MCF 10A (cell line): ENCODE results near the gene SYT1. TPM values are rescaled to one million over a fixed set of nuclear protein-coding genes. Genes with fewer than 3 reads are reported as not detected.

Experiments used
- BruUV-seq: library from RNA; stranded (reverse); fragments of 400-500 nt; replicated peaks from 2 replicates; lab custom pipeline; 2021; lab: Mats Ljungman, UMichigan
- CTCF ChIA-PET: fragments of 300-600 bp; sonication (Branson Sonifier 250); formaldehyde crosslinking; extraction: SDS; loops from one replicate; lab custom pipeline; 2021; ENCODE audit warnings: antibody characterized with exemption, inconsistent platforms; lab: Yijun Ruan, JAX
- POLR2A ChIA-PET: fragments of 300-600, 350-650 bp; sonication (Branson Sonifier 250); formaldehyde crosslinking; extraction: SDS; loops from one replicate; lab custom pipeline; 2020; ENCODE audit warnings: antibody characterized with exemption, inconsistent platforms; lab: Yijun Ruan, JAX
- DNase-seq: peaks from one replicate; pipeline ENCODE4 v3.0.0-alpha.2; 2018; ENCODE audit not compliant: unreplicated experiment
- H3K27ac Mint-ChIP-seq: one replicate; pipeline ENCODE4 v1.8.0; 2022; ENCODE audit warnings: mild to moderate bottlenecking, low read depth, mixed read lengths; ENCODE audit not compliant: unreplicated experiment
- H3K27me3 Mint-ChIP-seq: one replicate; pipeline ENCODE4 v1.8.0; 2022; ENCODE audit warnings: mixed read lengths; ENCODE audit not compliant: insufficient read depth, unreplicated experiment
- H3K36me3 Mint-ChIP-seq: one replicate; pipeline ENCODE4 v1.8.0; 2022; ENCODE audit warnings: mild to moderate bottlenecking, moderate library complexity, mixed read lengths; ENCODE audit not compliant: insufficient read depth, unreplicated experiment
- H3K4me1 Mint-ChIP-seq: one replicate; pipeline ENCODE4 v1.8.0; 2022; ENCODE audit warnings: mixed read lengths; ENCODE audit not compliant: insufficient read depth, unreplicated experiment
- H3K4me3 Mint-ChIP-seq: one replicate; pipeline ENCODE4 v1.8.0; 2022; ENCODE audit warnings: mild to moderate bottlenecking, moderate library complexity, mixed read lengths; ENCODE audit not compliant: unreplicated experiment
- H3K9me3 Mint-ChIP-seq: one replicate; pipeline ENCODE4 v1.8.0; 2022; ENCODE audit warnings: mixed read lengths; ENCODE audit not compliant: unreplicated experiment
- intact Hi-C: fragments of 100-400 bp; cut with micrococcal nuclease; formaldehyde crosslinking; loops from 2 replicates; pipeline ENCODE4 v1.14.1; 2022
- total RNA-seq: library from RNA; stranded (reverse); gene quantifications from 2 replicates; pipeline ENCODE4 v1.2.3, GENCODE V29; 2022
- TF ChIP-seq, protein P1 (sequence below): fragments of 200-600 bp; IDR thresholded peaks from one replicate; pipeline ENCODE4 v1.8.0; 2022; ENCODE audit warnings: antibody characterized with exemption, mild to moderate bottlenecking; ENCODE audit not compliant: unreplicated experiment

SYT1 gene
- total RNA-seq, 1 experiment from 2014 or later: 7.4 TPM

DNA sequence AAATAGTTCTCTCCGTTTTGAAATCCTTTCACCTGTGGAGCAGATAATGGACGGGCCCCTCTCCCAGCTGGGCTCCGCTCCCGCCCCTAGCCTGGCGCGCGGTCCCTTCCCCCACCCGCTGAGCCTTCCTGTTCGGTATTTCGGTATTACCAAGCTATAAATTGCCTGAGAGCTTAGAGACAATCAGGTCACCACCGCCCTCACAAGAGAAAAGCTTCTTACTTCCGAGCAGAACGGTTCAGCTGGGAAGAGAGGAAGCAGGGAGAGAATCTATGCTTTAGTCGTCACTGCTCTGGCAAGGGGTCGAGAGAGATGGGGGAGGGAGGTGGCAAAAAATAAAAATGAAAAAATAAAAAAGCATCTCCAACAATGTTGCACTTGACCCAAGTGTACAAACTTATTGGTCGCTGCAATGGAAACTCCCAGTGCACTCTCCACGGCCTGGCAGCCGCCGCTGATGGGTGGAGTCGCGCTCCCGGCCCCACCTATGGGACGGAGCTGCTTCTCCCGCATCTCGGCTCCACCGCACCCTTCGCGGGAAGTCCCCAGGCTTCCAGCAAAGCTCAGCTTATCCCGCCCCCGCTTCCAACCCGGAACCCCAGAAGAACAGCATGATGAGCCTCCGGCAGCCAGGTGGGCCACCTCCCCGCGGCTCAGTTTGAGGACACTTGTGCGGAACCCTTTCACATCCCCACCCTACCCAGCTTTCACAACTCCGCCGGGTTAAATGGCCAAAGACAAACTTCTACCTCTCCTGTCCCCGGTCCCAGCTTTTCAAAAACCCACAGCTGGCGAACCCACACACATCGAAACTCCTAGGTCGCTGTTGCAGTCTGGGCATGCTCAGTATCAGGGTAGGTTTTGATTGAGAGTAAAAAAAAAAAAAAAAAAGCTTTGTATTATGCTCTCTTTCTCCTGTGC lies 832 bp upstream of the SYT1 start:
- H3K4me3 Mint-ChIP-seq: peak overlapping the region; percentile 96
- DNase-seq: peak; percentile 72
- peaks cover 5% of the 10 kb centered on the region for H3K36me3 Mint-ChIP-seq
- peaks cover 8% of the 10 kb centered on the region for H3K4me1 Mint-ChIP-seq
- TF ChIP-seq, protein P1, sequence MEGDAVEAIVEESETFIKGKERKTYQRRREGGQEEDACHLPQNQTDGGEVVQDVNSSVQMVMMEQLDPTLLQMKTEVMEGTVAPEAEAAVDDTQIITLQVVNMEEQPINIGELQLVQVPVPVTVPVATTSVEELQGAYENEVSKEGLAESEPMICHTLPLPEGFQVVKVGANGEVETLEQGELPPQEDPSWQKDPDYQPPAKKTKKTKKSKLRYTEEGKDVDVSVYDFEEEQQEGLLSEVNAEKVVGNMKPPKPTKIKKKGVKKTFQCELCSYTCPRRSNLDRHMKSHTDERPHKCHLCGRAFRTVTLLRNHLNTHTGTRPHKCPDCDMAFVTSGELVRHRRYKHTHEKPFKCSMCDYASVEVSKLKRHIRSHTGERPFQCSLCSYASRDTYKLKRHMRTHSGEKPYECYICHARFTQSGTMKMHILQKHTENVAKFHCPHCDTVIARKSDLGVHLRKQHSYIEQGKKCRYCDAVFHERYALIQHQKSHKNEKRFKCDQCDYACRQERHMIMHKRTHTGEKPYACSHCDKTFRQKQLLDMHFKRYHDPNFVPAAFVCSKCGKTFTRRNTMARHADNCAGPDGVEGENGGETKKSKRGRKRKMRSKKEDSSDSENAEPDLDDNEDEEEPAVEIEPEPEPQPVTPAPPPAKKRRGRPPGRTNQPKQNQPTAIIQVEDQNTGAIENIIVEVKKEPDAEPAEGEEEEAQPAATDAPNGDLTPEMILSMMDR: no peak
- H3K27me3 Mint-ChIP-seq: no peaks in the 10 kb centered on the region
- H3K27ac Mint-ChIP-seq: peak overlapping the region; percentile 85
- BruUV-seq: TSS peak; percentile 29
- H3K9me3 Mint-ChIP-seq: no peaks in the 10 kb centered on the region
- POLR2A ChIA-PET: interaction anchor here (0.5 to 1.8 kb wide), 5 partner anchors 11 to 828 kb away, joined by 3 to 7 read pairs (median 3); no protein-coding TSS in a partner anchor
- CTCF ChIA-PET: interaction anchor here (0.6 to 2.0 kb wide), 14 partner anchors 10 to 926 kb away, joined by 3 to 6 read pairs (median 3); no protein-coding TSS in a partner anchor
- intact Hi-C loops: loop anchor here (1.0 to 2.0 kb wide), 4 partner anchors 65 to 393 kb away; no protein-coding TSS in a partner anchor

DNA sequence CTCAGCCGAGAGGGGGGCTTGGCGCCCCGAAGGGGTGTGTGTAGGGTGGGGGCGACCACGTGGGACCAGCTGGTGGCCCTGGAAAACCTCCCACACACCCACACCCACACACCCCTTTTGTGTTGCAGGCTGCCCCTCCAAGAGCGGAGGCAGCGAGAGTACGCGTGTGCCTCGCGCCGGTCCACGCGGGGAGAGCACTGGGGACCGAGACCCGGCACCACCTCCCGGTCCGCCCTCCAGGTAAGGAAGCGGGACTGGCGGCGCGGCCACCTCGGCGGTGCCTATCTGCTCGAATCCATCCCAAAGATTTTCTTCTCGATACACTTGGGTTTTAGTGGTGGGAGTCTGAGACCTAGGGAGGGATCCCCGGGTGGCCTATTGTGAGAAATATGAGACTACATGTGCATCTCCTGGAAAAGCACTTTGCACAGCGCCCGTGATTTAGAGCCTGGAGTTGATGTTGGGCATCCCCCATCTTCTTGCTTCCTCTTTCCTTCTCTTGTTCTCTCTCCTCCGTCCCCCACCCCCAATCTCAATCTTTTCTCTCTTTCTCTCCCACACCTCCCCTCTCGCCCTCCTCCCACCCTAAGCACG lies 393 bp downstream of the SYT1 start:
- ChIA-PET CTCF (interaction anchor here (0.6 to 2.0 kb wide), 7 partner anchors 9 to 856 kb away, joined by 3 to 6 read pairs (median 5); no protein-coding TSS in a partner anchor), POLR2A (no interaction called here)

DNA sequence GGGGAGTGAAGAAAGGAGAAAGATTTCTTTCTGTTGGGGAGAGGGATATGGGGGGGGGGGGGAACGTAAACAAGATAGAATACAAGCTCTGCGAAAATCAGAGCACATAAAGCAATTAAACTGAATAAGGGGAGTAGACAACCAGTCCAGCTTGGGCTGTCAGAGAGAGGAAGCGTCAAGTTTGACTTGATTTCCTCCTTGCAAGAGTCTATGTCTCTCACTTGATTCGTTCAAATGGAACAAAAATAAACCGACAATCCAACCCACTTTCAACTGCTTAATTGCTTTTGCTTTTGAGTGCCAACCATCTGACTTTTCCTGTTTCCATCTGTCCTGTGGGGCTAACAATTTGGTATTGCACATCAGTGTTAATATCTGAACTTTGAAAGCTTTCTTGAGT lies 942 bp downstream of the SYT1 start:
- no TSS peak for BruUV-seq
- POLR2A ChIA-PET: no interaction called here
- CTCF ChIA-PET: interaction anchor here (0.7 to 1.3 kb wide), 3 partner anchors 309 to 395 kb away, joined by 3 to 5 read pairs (median 4); no protein-coding TSS in a partner anchor
- Mint-ChIP-seq H3K36me3 (peaks cover 5% of the 10 kb centered on the region), H3K4me3 (peak overlapping the region; percentile 53), H3K9me3 (no peaks in the 10 kb centered on the region), H3K4me1 (peaks cover 8% of the 10 kb centered on the region), H3K27ac (no peak overlapping the region), H3K27me3 (no peaks in the 10 kb centered on the region)
- intact Hi-C loops: no loop called here
- no peak for DNase-seq
- TF ChIP-seq, protein P1: no peak

More for the DNA sequence above, 393 bp downstream of the SYT1 start:
- Mint-ChIP-seq H3K27me3 (no peaks in the 10 kb centered on the region), H3K4me1 (peaks cover 8% of the 10 kb centered on the region), H3K36me3 (peaks cover 5% of the 10 kb centered on the region), H3K9me3 (no peaks in the 10 kb centered on the region), H3K4me3 (peak overlapping the region; percentile 96), H3K27ac (no peak overlapping the region)
- DNase-seq: no peak
- BruUV-seq: no TSS peak
- intact Hi-C loops: loop anchor here (1.0 kb wide), 1 partner anchor 141 kb away; no protein-coding TSS in a partner anchor
- TF ChIP-seq, protein P1: no peak

DNA sequence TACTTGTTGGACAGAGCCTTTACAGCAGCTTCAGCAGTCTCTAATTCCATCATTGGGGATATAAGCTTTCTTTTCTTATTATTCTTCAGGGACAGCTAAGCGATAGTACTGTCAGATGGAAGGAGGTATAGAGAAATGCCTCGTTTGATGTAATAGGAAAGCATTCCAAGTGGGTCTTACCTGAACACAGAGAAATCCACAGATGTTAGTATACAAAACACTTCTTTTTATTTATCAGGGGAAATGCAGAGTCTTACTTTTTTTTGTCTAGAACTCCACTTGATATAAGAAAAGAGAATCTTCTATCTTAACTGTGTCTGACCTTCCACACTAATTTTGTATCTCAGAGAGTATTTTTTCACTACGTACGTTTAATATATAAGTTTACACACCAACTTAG lies 1.9 kb downstream of the SYT1 start:
- TF ChIP-seq, protein P1: no peak
- Mint-ChIP-seq H3K4me3 (no peak overlapping the region), H3K36me3 (peaks cover 5% of the 10 kb centered on the region), H3K27ac (no peak overlapping the region), H3K27me3 (no peaks in the 10 kb centered on the region), H3K9me3 (no peaks in the 10 kb centered on the region), H3K4me1 (peaks cover 8% of the 10 kb centered on the region)
- CTCF ChIA-PET: interaction anchor here (1.3 kb wide), 2 partner anchors 308 to 396 kb away, joined by 4 to 5 read pairs; no protein-coding TSS in a partner anchor
- intact Hi-C loops: no loop called here
- no peak for DNase-seq
- no TSS peak for BruUV-seq
- POLR2A ChIA-PET: no interaction called here
